Stimulated activated naive B cell treated with anti-CD40 and anti-IgM and Interleukin-4, amounts not matched to agents 10 μg/mL and 1 μg/mL and 100 μg/mL, for 72 hours (primary cell): ENCODE measurements around the gene TMEM121.

Source experiments
- ATAC-seq, 2 donors: fragments of 150-1000 bp; cut with Tn5 transposase; replicated peaks; 2 replicates each; pipeline ENCODE4 v1.10.0; 2021; ENCODE audit warnings: moderate library complexity in 1 of 2
- DNase-seq: peaks from one replicate; pipeline ENCODE4 v3.0.0; 2021
- H3K27ac Mint-ChIP-seq: one replicate; pipeline ENCODE4 v1.8.0; 2022; ENCODE audit warnings: mild to moderate bottlenecking, mixed read lengths
- H3K27me3 Mint-ChIP-seq, 2 donors: one replicate each; pipeline ENCODE4 v1.8.0; 2022; ENCODE audit warnings: mixed read lengths in 2 of 2
- H3K36me3 Mint-ChIP-seq, 2 donors: one replicate each; pipeline ENCODE4 v1.8.0; 2022; ENCODE audit warnings: mixed read lengths in 2 of 2, mild to moderate bottlenecking in 1 of 2
- H3K4me1 Mint-ChIP-seq, 2 donors: one replicate each; pipeline ENCODE4 v1.8.0; 2022; ENCODE audit warnings: mixed read lengths in 2 of 2, mild to moderate bottlenecking in 1 of 2
- H3K4me3 Mint-ChIP-seq, 2 donors: one replicate each; pipeline ENCODE4 v1.8.0; 2022; ENCODE audit warnings: mild to moderate bottlenecking in 2 of 2, mixed read lengths in 2 of 2, moderate library complexity in 1 of 2
- H3K9me3 Mint-ChIP-seq, 2 donors: one replicate each; pipeline ENCODE4 v1.8.0; 2022; ENCODE audit warnings: mixed read lengths in 2 of 2, mild to moderate bottlenecking in 1 of 2

TMEM121 gene

GRCh38 chr14:105491366-105491973, 34.9 kb upstream of the TMEM121 start:
- Mint-ChIP-seq H3K36me3 (peaks cover 16 to 20% of the 10 kb centered on the region in 2 donors), H3K4me3 (peak overlapping the region; percentile 83 to 87), H3K27me3 (no peaks in the 10 kb centered on the region), H3K27ac (peak overlapping the region; percentile 93), H3K4me1 (peaks cover 21 to 34% of the 10 kb centered on the region in 2 donors), H3K9me3 (peaks cover 0 to 2% of the 10 kb centered on the region in 2 donors)
- ATAC-seq (peak; percentile 7 to 24), DNase-seq (peak; percentile 80)

- DNase-seq (no peak), ATAC-seq (no peak)
- Mint-ChIP-seq H3K27ac (peak overlapping the region; percentile 92), H3K4me3 (peak overlapping the region; percentile 83 to 87), H3K27me3 (no peaks in the 10 kb centered on the region), H3K36me3 (peaks cover 16 to 20% of the 10 kb centered on the region in 2 donors), H3K4me1 (peaks cover 21 to 29% of the 10 kb centered on the region in 2 donors), H3K9me3 (peaks cover 0 to 2% of the 10 kb centered on the region in 2 donors)
These were observed 34.1 kb upstream of the TMEM121 start for GRCh38 chr14:105492031-105492970.

- H3K4me3 Mint-ChIP-seq: no peak overlapping the region
These were observed 33.2 kb upstream of the TMEM121 start for GRCh38 chr14:105492971-105493871.

GRCh38 chr14:105493921-105494605, 32.3 kb upstream of the TMEM121 start:
- Mint-ChIP-seq H3K36me3 (peaks cover 20 to 24% of the 10 kb centered on the region in 2 donors), H3K27me3 (no peaks in the 10 kb centered on the region), H3K9me3 (peaks cover 0 to 2% of the 10 kb centered on the region in 2 donors), H3K4me3 (no peak overlapping the region), H3K4me1 (peaks cover 14% of the 10 kb centered on the region in 2 donors), H3K27ac (no peak overlapping the region)
- no peak for DNase-seq
- no peak for ATAC-seq

More at GRCh38 chr14:105492971-105493871, 33.2 kb upstream of the TMEM121 start:
- Mint-ChIP-seq H3K36me3 (peaks cover 16 to 24% of the 10 kb centered on the region in 2 donors), H3K4me1 (peaks cover 18 to 23% of the 10 kb centered on the region in 2 donors), H3K9me3 (peaks cover 0 to 2% of the 10 kb centered on the region in 2 donors), H3K27ac (peak overlapping the region; percentile 37), H3K27me3 (no peaks in the 10 kb centered on the region)
- DNase-seq: no peak
- no peak for ATAC-seq

GRCh38 chr14:105494606-105494929, 31.8 kb upstream of the TMEM121 start:
- no peaks in the 10 kb centered on the region for H3K27me3 Mint-ChIP-seq
- H3K27ac Mint-ChIP-seq: no peak overlapping the region
- peaks cover 0 to 2% of the 10 kb centered on the region in 2 donors for H3K9me3 Mint-ChIP-seq
- peaks cover 9% of the 10 kb centered on the region in 2 donors for H3K4me1 Mint-ChIP-seq
- H3K36me3 Mint-ChIP-seq: peaks cover 15 to 18% of the 10 kb centered on the region in 2 donors
- DNase-seq (no peak), ATAC-seq (no peak)
- H3K4me3 Mint-ChIP-seq: no peak overlapping the region

- ATAC-seq (no peak), DNase-seq (no peak)
- Mint-ChIP-seq H3K4me3 (no peak overlapping the region), H3K36me3 (peaks cover 16 to 18% of the 10 kb centered on the region in 2 donors), H3K9me3 (peaks cover 0 to 2% of the 10 kb centered on the region in 2 donors), H3K27ac (no peak overlapping the region), H3K27me3 (no peaks in the 10 kb centered on the region), H3K4me1 (peaks cover 6 to 8% of the 10 kb centered on the region in 2 donors)
These were observed 31.0 kb upstream of the TMEM121 start for GRCh38 chr14:105495101-105495989.

GRCh38 chr14:105495990-105496830, 30.2 kb upstream of the TMEM121 start:
- peaks cover 6 to 11% of the 10 kb centered on the region in 2 donors for H3K4me1 Mint-ChIP-seq
- H3K9me3 Mint-ChIP-seq: peaks cover 0 to 2% of the 10 kb centered on the region in 2 donors
- H3K36me3 Mint-ChIP-seq: peaks cover 16 to 22% of the 10 kb centered on the region in 2 donors
- no peak overlapping the region for H3K27ac Mint-ChIP-seq
- no peak for ATAC-seq
- no peak for DNase-seq
- no peaks in the 10 kb centered on the region for H3K27me3 Mint-ChIP-seq
- H3K4me3 Mint-ChIP-seq: no peak overlapping the region

GRCh38 chr14:105496831-105497591, 29.4 kb upstream of the TMEM121 start:
- H3K4me1 Mint-ChIP-seq: peaks cover 2 to 7% of the 10 kb centered on the region in 2 donors
- ATAC-seq: no peak
- no peak overlapping the region for H3K4me3 Mint-ChIP-seq
- no peaks in the 10 kb centered on the region for H3K27me3 Mint-ChIP-seq
- peaks cover 16 to 20% of the 10 kb centered on the region in 2 donors for H3K36me3 Mint-ChIP-seq
- H3K9me3 Mint-ChIP-seq: no peaks in the 10 kb centered on the region
- no peak for DNase-seq
- H3K27ac Mint-ChIP-seq: no peak overlapping the region

GRCh38 chr14:105497671-105498429, 28.5 kb upstream of the TMEM121 start:
- no peak for ATAC-seq
- H3K9me3 Mint-ChIP-seq: no peaks in the 10 kb centered on the region
- peaks cover 4 to 5% of the 10 kb centered on the region in 2 donors for H3K27me3 Mint-ChIP-seq
- H3K36me3 Mint-ChIP-seq: peaks cover 16 to 20% of the 10 kb centered on the region in 2 donors
- H3K4me3 Mint-ChIP-seq: no peak overlapping the region
- H3K27ac Mint-ChIP-seq: peak overlapping the region; percentile 27
- H3K4me1 Mint-ChIP-seq: peaks cover 3 to 6% of the 10 kb centered on the region in 2 donors
- DNase-seq: no peak

GRCh38 chr14:105498430-105499255, 27.7 kb upstream of the TMEM121 start:
- H3K27ac Mint-ChIP-seq: peak overlapping the region; percentile 31
- ATAC-seq (no peak), DNase-seq (no peak)
- H3K36me3 Mint-ChIP-seq: peaks cover 13 to 16% of the 10 kb centered on the region in 2 donors
- peaks cover 5 to 6% of the 10 kb centered on the region in 2 donors for H3K4me1 Mint-ChIP-seq
- peaks cover 8 to 10% of the 10 kb centered on the region in 2 donors for H3K27me3 Mint-ChIP-seq
- no peaks in the 10 kb centered on the region for H3K9me3 Mint-ChIP-seq
- no peak overlapping the region for H3K4me3 Mint-ChIP-seq
